HK-2 (cell line): Measurements from ENCODE around the gene ALPK3.

Source experiments
- DNase-seq: peaks from one replicate; pipeline ENCODE4 v3.0.0-alpha.2; 2018; ENCODE audit not compliant: unreplicated experiment

The ALPK3 gene

DNA sequence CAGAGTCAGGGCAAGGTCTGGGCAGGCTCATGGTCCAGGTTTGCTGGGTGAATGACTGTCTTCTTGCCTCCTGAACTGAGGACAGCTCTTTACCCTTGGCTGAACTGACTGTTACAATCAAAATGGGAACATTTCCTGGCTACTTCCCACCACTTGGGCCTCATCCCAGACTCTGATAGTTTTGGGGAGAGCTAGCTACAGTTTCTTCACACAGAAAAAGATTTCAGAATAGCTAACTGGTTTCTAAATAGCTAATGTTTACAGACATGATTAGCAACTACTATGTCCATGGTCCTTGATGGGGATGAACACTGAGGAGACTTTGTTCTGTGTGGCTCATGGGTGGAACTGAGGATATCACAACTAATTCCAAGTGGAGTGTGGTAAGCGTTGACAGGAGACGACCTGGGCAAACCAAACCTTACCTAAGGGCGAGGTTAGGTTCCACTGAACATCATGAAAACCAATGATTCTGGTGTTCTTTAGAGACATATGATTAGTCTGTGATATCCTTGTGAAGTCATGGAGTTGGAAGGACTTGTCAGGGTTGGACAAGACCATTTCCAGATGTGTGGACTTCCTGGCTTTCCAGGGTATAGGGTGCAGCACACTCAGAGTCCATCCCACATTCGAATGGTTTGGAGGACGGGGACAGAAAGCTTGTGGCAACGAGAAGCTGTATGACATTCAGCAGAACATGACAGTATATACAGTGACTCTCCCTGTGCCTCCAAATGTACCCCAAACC, 7.3 kb downstream of the ALPK3 start:
- no peak for DNase-seq

DNA sequence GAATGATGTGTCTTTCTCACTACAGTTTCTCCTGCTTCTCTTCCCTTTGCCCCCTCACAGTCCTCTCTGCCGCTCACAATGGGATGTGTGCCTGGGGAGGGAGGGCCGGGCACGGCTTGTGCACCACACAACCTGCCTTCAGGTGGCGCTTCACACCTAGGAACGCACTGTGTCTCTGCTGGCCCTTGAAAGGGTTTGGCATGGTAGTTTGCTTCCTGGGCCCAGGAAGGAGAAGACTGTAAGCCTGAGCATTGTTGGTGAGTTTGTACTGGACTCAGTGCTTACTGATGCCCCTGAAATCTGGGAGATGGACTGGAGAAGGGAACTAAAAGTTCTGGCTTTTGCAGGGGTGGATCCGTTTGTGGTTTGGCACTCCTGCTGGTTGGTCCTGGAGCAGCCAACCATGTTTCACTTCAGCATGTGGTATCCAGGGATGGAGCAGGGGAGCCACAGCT, 9.2 kb downstream of the ALPK3 start:
- DNase-seq = peak; percentile 30

DNA sequence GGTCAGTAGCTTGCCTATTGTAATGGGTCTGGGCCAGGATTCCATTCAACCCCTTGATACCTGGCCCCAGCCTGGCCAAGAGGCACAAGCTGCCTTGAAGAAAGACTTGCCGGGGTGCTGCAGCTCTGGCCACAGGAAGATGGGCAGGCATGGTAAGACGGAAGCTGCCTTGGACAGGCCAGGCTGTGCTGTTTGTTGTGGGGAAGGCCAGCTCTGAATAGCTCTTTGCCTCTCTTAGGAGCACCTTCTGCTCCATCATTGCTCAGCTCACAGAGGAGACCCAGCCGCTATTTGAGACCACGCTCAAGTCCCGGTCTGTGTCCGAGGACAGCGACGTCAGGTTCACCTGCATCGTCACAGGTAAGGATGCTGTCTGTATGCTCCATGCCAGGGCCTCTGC, 10.1 kb downstream of the ALPK3 start:
- no peak for DNase-seq

GRCh38 chr15:84828086-84828908, 11.1 kb downstream of the ALPK3 start:
- DNase-seq = no peak

GRCh38 chr15:84829428-84829827, 12.3 kb downstream of the ALPK3 start:
- no peak for DNase-seq

GRCh38 chr15:84830036-84830435, 12.9 kb downstream of the ALPK3 start:
- no peak for DNase-seq

DNA sequence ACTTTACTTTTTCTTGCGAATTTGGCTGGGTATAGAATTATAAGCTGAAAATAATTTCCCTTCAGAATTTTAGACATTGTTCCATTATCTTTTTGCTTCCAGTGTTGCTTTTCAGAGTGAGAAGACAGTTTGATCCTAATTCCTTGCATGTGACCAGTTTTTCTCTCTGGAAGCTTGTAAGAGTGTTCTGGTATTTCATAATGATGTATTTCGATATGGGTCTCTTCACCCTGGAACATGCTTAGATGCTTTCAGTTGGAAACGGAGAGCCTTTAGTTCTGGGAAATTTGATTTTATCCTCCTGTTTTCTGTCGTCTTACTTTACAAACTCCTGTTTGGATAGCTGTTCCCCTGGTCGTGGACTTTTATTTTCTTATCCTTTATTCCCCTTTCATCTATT, 13.9 kb downstream of the ALPK3 start:
- no peak for DNase-seq

DNA sequence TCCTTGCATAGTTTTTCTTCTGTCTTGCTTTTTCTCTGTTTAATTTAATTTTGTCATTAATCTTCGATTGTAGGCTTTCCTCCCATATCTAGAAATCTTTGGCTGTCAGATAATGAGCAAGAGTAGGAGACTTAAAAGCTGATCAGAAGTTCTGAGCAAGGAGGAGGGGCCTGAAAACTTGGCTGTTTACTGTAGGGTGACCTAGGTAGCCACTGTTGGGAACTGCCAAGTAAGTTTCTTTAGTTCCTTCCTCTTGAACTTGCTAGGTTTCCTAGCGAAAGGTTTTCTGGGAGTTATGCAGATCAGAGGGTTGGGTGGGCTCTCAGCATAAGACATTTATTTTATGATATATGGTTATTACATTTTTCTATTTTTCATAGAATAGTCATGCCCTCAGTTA, 14.5 kb downstream of the ALPK3 start:
- DNase-seq = no peak

- DNase-seq = no peak
Measured at GRCh38 chr15:84832448-84833040, 15.4 kb downstream of the ALPK3 start.

- no peak for DNase-seq
Measured at GRCh38 chr15:84833447-84834228, 16.5 kb downstream of the ALPK3 start.

- DNase-seq = no peak
Measured at GRCh38 chr15:84834229-84834955, 17.2 kb downstream of the ALPK3 start.

- no peak for DNase-seq
Measured at GRCh38 chr15:84834969-84835368, 17.8 kb downstream of the ALPK3 start.

- no peak for DNase-seq
Measured at GRCh38 chr15:84835661-84836337, 18.6 kb downstream of the ALPK3 start.

DNA sequence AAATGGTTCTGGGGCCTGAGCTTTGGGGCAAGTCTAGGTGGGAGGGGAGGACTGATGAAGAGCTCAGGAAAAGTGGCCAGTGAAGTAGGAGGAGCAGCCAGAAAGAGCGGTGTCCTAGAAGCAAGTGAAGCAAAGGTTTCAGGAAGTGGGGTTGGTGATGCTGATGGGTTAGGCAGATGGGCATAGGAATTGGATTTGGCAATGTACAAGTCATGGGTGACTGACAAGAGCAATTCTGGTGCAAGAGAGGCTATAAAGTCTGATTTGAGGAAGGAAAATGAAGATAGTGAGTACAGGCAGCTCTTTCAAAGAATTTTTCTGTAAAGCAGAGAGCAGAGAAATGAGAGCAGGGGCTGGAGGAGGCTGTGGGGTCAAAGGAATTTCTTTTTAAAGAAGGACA, 19.7 kb downstream of the ALPK3 start:
- DNase-seq = no peak

- DNase-seq = no peak
Measured at GRCh38 chr15:84839714-84840113, 22.6 kb downstream of the ALPK3 start.

- no peak for DNase-seq
Measured at GRCh38 chr15:84840255-84840654, 23.1 kb downstream of the ALPK3 start.

GRCh38 chr15:84840741-84841429, 23.7 kb downstream of the ALPK3 start:
- peak; percentile 56 for DNase-seq

- DNase-seq = no peak
Measured at GRCh38 chr15:84842781-84843180, 25.6 kb downstream of the ALPK3 start.

DNA sequence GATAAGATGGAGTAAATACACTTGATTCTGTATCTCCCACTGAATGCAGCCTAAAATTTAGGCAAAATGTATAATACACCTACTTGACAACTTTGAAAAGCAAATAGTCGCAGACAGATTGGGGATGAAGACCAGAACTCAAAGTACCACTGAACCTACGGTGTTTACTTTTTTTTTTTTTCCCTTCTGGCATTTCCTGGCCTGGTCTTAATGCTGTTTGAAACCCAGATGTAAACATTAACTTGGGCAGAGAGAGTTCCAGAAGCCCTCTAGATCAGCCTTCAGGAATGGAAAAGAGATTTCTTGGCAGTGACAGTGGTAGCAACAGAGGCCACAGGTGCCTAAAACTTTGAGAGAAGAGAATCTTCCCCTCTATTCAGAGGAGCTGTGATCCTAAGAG, 27.8 kb downstream of the ALPK3 start:
- no peak for DNase-seq

- peak; percentile 44 for DNase-seq
Measured at GRCh38 chr15:84845631-84846030, 28.5 kb downstream of the ALPK3 start.
